IMR-90 (cell line): Measurements from ENCODE around the gene DGKQ. TPM values are rescaled to one million over a fixed set of nuclear protein-coding genes. Genes with fewer than 3 reads are reported as not detected.
A peak's percentile ranks its signal among the peaks of the same experiment; 100 is the strongest.

Experiments
- ATAC-seq: fragments of 200-7000 bp; cut with Tn5 transposase; 2 replicates; pipeline ENCODE4 v1.9.1; 2020; ENCODE audit warnings: low read depth, mild to moderate bottlenecking, moderate library complexity
- BruUV-seq: library from RNA; stranded (reverse); fragments of 400-500 nt; replicated peaks from 2 replicates; lab custom pipeline; 2021; lab: Mats Ljungman, UMichigan
- CTCF ChIA-PET: fragments of 300-600 bp; formaldehyde crosslinking; extraction: SDS; loops from one replicate; lab custom pipeline; 2021; ENCODE audit warnings: antibody characterized with exemption; lab: Yijun Ruan, JAX
- POLR2A ChIA-PET: fragments of 300-600 bp; sonication (Branson Sonifier 250); formaldehyde crosslinking; loops from one replicate; lab custom pipeline; 2022; ENCODE audit warnings: antibody characterized with exemption; ENCODE audit not compliant: unreplicated experiment; lab: Charles Lee
- DNase-seq: peaks from one replicate; pipeline ENCODE4 v3.0.0; 2013
- H2AFZ ChIP-seq: replicated peaks from 2 replicates; pipeline ENCODE3; 2013; ENCODE audit warnings: low read length, mild to moderate bottlenecking; ENCODE audit not compliant: poor library complexity
- H2AK5ac ChIP-seq: 2 replicates; pipeline ENCODE4 v1.6.1; 2013; ENCODE audit warnings: low read depth, low read length, inconsistent platforms
- H2AK9ac ChIP-seq: replicated peaks from 2 replicates; pipeline ENCODE3; 2013; ENCODE audit warnings: mild to moderate bottlenecking, low read depth, low read length, moderate library complexity; ENCODE audit not compliant: poor library complexity
- H2BK120ac ChIP-seq: 2 replicates; pipeline ENCODE4 v1.6.1; 2013; ENCODE audit warnings: low read depth, low read length, inconsistent platforms
- H2BK15ac ChIP-seq: 3 replicates; pipeline ENCODE4 v1.6.1; 2013; ENCODE audit warnings: low read depth, low read length, inconsistent platforms
- H2BK20ac ChIP-seq: 2 replicates; pipeline ENCODE4 v1.6.1; 2013; ENCODE audit warnings: low read depth, mild to moderate bottlenecking, inconsistent platforms, low read length, moderate library complexity
- H2BK5ac ChIP-seq: 2 replicates; pipeline ENCODE4 v1.6.1; 2013; ENCODE audit warnings: mild to moderate bottlenecking, low read depth, low read length, inconsistent platforms; ENCODE audit not compliant: poor library complexity, severe bottlenecking
- H3K14ac ChIP-seq: replicated peaks from 2 replicates; pipeline ENCODE4 v1.6.1; 2013; ENCODE audit warnings: low read depth, low read length, inconsistent platforms
- H3K18ac ChIP-seq: 2 replicates; pipeline ENCODE4 v1.6.1; 2013; ENCODE audit warnings: low read depth, low read length, control low read depth
- H3K23ac ChIP-seq: 2 replicates; pipeline ENCODE4 v1.6.1; 2013; ENCODE audit warnings: low read depth, low read length, inconsistent platforms
- H3K27ac ChIP-seq: 2 replicates; pipeline ENCODE4 v1.5.1; 2013; ENCODE audit warnings: mild to moderate bottlenecking, control low read depth, low read length; ENCODE audit not compliant: insufficient read depth
- H3K27me3 ChIP-seq: 2 replicates; pipeline ENCODE4 v1.6.1; 2013; ENCODE audit warnings: low read length; ENCODE audit not compliant: control insufficient read depth, insufficient read depth
- H3K36me3 ChIP-seq: 2 replicates; pipeline ENCODE4 v1.6.1; 2013; ENCODE audit warnings: low read length, mixed read lengths; ENCODE audit not compliant: control insufficient read depth, insufficient read depth
- H3K4ac ChIP-seq: 2 replicates; pipeline ENCODE4 v1.6.1; 2013; ENCODE audit warnings: low read depth, low read length, inconsistent platforms
- H3K4me1 ChIP-seq: 2 replicates; pipeline ENCODE4 v1.6.1; 2013; ENCODE audit warnings: low read length, mixed read lengths; ENCODE audit not compliant: control insufficient read depth, insufficient read depth
- H3K4me2 ChIP-seq: 2 replicates; pipeline ENCODE4 v1.6.1; 2013; ENCODE audit warnings: low read depth, mild to moderate bottlenecking, control low read depth, low read length, moderate library complexity
- H3K4me3 ChIP-seq: 2 replicates; pipeline ENCODE4 v1.5.1; 2013; ENCODE audit warnings: low read depth, mild to moderate bottlenecking, control low read depth, low read length, moderate library complexity; ENCODE audit not compliant: insufficient read depth
- H3K56ac ChIP-seq: 2 replicates; pipeline ENCODE4 v1.6.1; 2013; ENCODE audit warnings: low read length, inconsistent platforms; ENCODE audit not compliant: insufficient read depth; ENCODE audit errors: extremely low read depth
- H3K79me1 ChIP-seq, 2 experiments: 2 replicates each; pipeline ENCODE4 v1.6.1; 2013; ENCODE audit warnings: low read length in 2 of 2, inconsistent platforms in 1 of 2, low read depth in 1 of 2
- H3K9ac ChIP-seq: 2 replicates; pipeline ENCODE4 v1.6.1; 2013; ENCODE audit warnings: low read depth, low read length, control low read depth
- H3K9me1 ChIP-seq: 2 replicates; pipeline ENCODE4 v1.6.1; 2013; ENCODE audit warnings: low read length, inconsistent platforms; ENCODE audit not compliant: insufficient read depth
- H3K9me3 ChIP-seq: 2 replicates; pipeline ENCODE4 v1.6.1; 2013; ENCODE audit warnings: low read length; ENCODE audit not compliant: control insufficient read depth, insufficient read depth
- H4K20me1 ChIP-seq: 2 replicates; pipeline ENCODE4 v1.6.1; 2013; ENCODE audit warnings: low read length, inconsistent platforms; ENCODE audit not compliant: insufficient read depth
- H4K5ac ChIP-seq: 2 replicates; pipeline ENCODE4 v1.6.1; 2013; ENCODE audit warnings: mild to moderate bottlenecking, low read depth, low read length, control low read depth
- H4K8ac ChIP-seq, 2 experiments: 2 replicates each; pipeline ENCODE4 v1.6.1; 2013; ENCODE audit warnings: low read depth in 2 of 2, low read length in 2 of 2, control low read depth in 1 of 2, inconsistent platforms in 1 of 2
- H4K91ac ChIP-seq: 2 replicates; pipeline ENCODE4 v1.6.1; 2013; ENCODE audit warnings: low read depth, low read length, inconsistent platforms; ENCODE audit not compliant: insufficient read depth
- CEBPB ChIP-seq: IDR thresholded peaks from 2 replicates; pipeline ENCODE4 v1.6.1; 2012; ENCODE audit warnings: low read depth, low read length, improper control_type of control experiment
- CTCF ChIP-seq: conservative IDR thresholded peaks from 2 replicates; pipeline ENCODE4 v1.5.1; 2012; ENCODE audit warnings: mild to moderate bottlenecking, low read depth, low read length, improper control_type of control experiment
- ELK1 ChIP-seq: fragments of 150-350 bp; IDR thresholded peaks from 2 replicates; pipeline ENCODE4 v1.6.1; 2016; ENCODE audit warnings: low read depth, mild to moderate bottlenecking, low read length, moderate library complexity, borderline replicate concordance
- FOS ChIP-seq: fragments of 150-350 bp; IDR thresholded peaks from 2 replicates; pipeline ENCODE4 v1.6.1; 2016; ENCODE audit warnings: low read depth, low read length
- MAFK ChIP-seq: IDR thresholded peaks from 2 replicates; pipeline ENCODE4 v1.6.1; 2012; ENCODE audit warnings: low read depth, low read length, improper control_type of control experiment
- MXI1 ChIP-seq: IDR thresholded peaks from 2 replicates; pipeline ENCODE4 v1.6.1; 2012; ENCODE audit warnings: low read depth, mild to moderate bottlenecking, low read length, moderate library complexity, borderline replicate concordance
- POLR2A ChIP-seq: IDR thresholded peaks from 2 replicates; pipeline ENCODE4 v1.6.1; 2012; ENCODE audit warnings: mild to moderate bottlenecking, low read depth, low read length
- RCOR1 ChIP-seq: IDR thresholded peaks from 2 replicates; pipeline ENCODE4 v1.6.1; 2012; ENCODE audit warnings: mild to moderate bottlenecking, low read length, improper control_type of control experiment; ENCODE audit not compliant: insufficient replicate concordance
- RFX5 ChIP-seq: IDR thresholded peaks from 2 replicates; pipeline ENCODE4 v1.8.0; 2012; ENCODE audit warnings: low read depth, mild to moderate bottlenecking, low read length, moderate library complexity
- WGBS, 2 experiments: methylation state at CpG; one replicate each; pipeline versions ENCODE4 v1.1.5 to v1.1.7; 2013; ENCODE audit warnings: missing lambda C conversion rate in 2 of 2; ENCODE audit not compliant: insufficient read length in 1 of 2; ENCODE audit errors: extremely low coverage in 2 of 2; 5-methylcytosine and 5-hydroxymethylcytosine counted together
- dilution Hi-C: fragments of 300-500 bp; cut with HindIII; formaldehyde crosslinking; loops from one replicate; pipeline ENCODE4 v1.14.3; 2018; ENCODE audit warnings: low sequenced_read_pairs; ENCODE audit not compliant: unreplicated experiment
- in situ Hi-C: fragments of 300-500 bp; cut with MboI; formaldehyde crosslinking; loops from 3 replicates; pipeline ENCODE4 v1.14.3; 2019; ENCODE audit warnings: low sequenced_read_pairs, inconsistent platforms, mixed read lengths
- intact Hi-C: fragments of 100-400 bp; cut with micrococcal nuclease; formaldehyde crosslinking; loops from 2 replicates; pipeline ENCODE4 v1.10.0; 2022
- polyA plus RNA-seq, 3 experiments: library from polyadenylated mRNA; depleted of rRNA; stranded (reverse); fragments of >200 nt; gene quantifications; 2 replicates each; pipeline ENCODE4 v1.2.3, GENCODE V29; 2012; ENCODE audit warnings: low replicate concordance in 1 of 3
- total RNA-seq: library from RNA; depleted of rRNA; stranded (reverse); fragments of >200 nt; gene quantifications from 2 replicates; pipeline ENCODE4 v1.2.3, GENCODE V29; 2012

DGKQ gene
- total and polyA plus RNA-seq, 2 of the 4 experiments (the other 2 are of a cell fraction) = 4.3 to 15.6 TPM

- H3K18ac ChIP-seq = no peak overlapping the region; the same call in 1 of the 2 replicates
- ChIA-PET CTCF (no interaction called here), POLR2A (no interaction called here)
- H3K9ac ChIP-seq = no peak overlapping the region
- H2BK15ac ChIP-seq = no peak overlapping the region; the same call in 2 of the 3 replicates
- peaks cover 5% of the 10 kb centered on the region; the same call in 1 of the 2 replicates for H3K4me1 ChIP-seq
- no peaks in the 10 kb centered on the region for H3K9me3 ChIP-seq
- H2AK9ac ChIP-seq = peak overlapping the region; percentile 78
- H3K36me3 ChIP-seq = no peaks in the 10 kb centered on the region
- peak overlapping the region; percentile 55 for H3K4ac ChIP-seq
- DNase-seq = peak; percentile 61
- intact Hi-C loops = no loop called here
- TF ChIP-seq MAFK (0 out of 2 replicates have a peak, but pooled peaks have one; percentile 0), CEBPB (peak; percentile 89), POLR2A (no peak), FOS (no peak), CTCF (no peak), RCOR1 (no peak), MXI1 (no peak), RFX5 (no peak), ELK1 (no peak)
- peak overlapping the region; percentile 13; the same call in 1 of the 2 replicates for H3K27ac ChIP-seq
- BruUV-seq = no TSS peak
- H3K4me2 ChIP-seq = peak overlapping the region; percentile 6; the same call in 1 of the 2 replicates
- in situ Hi-C loops = no loop called here
- peaks cover 11% of the 10 kb centered on the region; the same call in 1 of the 2 replicates for H3K9me1 ChIP-seq
- 40% methylated on average over 3 of the region's 20 CpGs; no CpG with 5 or more reads in 1 of the 2 experiments for WGBS, 2 experiments
- no peaks in the 10 kb centered on the region for H4K20me1 ChIP-seq
- H4K8ac ChIP-seq = peak overlapping the region; percentile 39 to 92; a peak in 3 of 4 replicates
- no peaks in the 10 kb centered on the region for H3K27me3 ChIP-seq
- H4K91ac ChIP-seq = peak overlapping the region; percentile 54; the same call in 1 of the 2 replicates
- H2BK20ac ChIP-seq = peak overlapping the region; percentile 39
- ATAC-seq = peak; percentile 80
- H4K5ac ChIP-seq = peak overlapping the region; percentile 13; the same call in 1 of the 2 replicates
- H3K79me1 ChIP-seq = no peaks in the 10 kb centered on the region
- peak overlapping the region; percentile 70 for H2BK120ac ChIP-seq
- no peak overlapping the region for H3K4me3 ChIP-seq
- H2AK5ac ChIP-seq = peak overlapping the region; percentile 67; the same call in 1 of the 2 replicates
- dilution Hi-C loops = no loop called here
- H3K23ac ChIP-seq = peak overlapping the region; percentile 5; the same call in 1 of the 2 replicates
- H3K56ac ChIP-seq = no peak overlapping the region
- peak overlapping the region; percentile 80 for H2AFZ ChIP-seq
- peak overlapping the region; percentile 91 for H3K14ac ChIP-seq
- H2BK5ac ChIP-seq = peak overlapping the region; percentile 14
Observed at GRCh38 chr4:978957-979701, 5.8 kb upstream of the DGKQ start.
